GM12874 (cell line): Measurements from ENCODE around the gene DPYSL4.

ENCODE experiments used
- CTCF ChIP-seq: IDR thresholded peaks from 2 replicates; pipeline ENCODE4 v1.5.1; 2011; ENCODE audit warnings: low read depth, mild to moderate bottlenecking, control low read depth, low read length, moderate library complexity; ENCODE audit not compliant: insufficient read depth

DPYSL4 gene

GRCh38 chr10:132181691-132182425, 4.9 kb upstream of the DPYSL4 start:
- TF ChIP-seq CTCF = no peak

- TF ChIP-seq CTCF = no peak
Observed at GRCh38 chr10:132182591-132182990, 4.2 kb upstream of the DPYSL4 start.

GRCh38 chr10:132183046-132183445, 3.7 kb upstream of the DPYSL4 start:
- no peak for TF ChIP-seq CTCF

- no peak for TF ChIP-seq CTCF
Observed at GRCh38 chr10:132184816-132185593, 1.7 kb upstream of the DPYSL4 start.

- no peak for TF ChIP-seq CTCF
Observed at GRCh38 chr10:132185601-132186487, 904 bp upstream of the DPYSL4 start.

- TF ChIP-seq CTCF = no peak
Observed at GRCh38 chr10:132187430-132188138, 836 bp downstream of the DPYSL4 start.

GRCh38 chr10:132188331-132188730, 1.6 kb downstream of the DPYSL4 start:
- no peak for TF ChIP-seq CTCF
